Measurements from ENCODE around the gene ZNF574.

- TF ChIP-seq, protein P1, sequence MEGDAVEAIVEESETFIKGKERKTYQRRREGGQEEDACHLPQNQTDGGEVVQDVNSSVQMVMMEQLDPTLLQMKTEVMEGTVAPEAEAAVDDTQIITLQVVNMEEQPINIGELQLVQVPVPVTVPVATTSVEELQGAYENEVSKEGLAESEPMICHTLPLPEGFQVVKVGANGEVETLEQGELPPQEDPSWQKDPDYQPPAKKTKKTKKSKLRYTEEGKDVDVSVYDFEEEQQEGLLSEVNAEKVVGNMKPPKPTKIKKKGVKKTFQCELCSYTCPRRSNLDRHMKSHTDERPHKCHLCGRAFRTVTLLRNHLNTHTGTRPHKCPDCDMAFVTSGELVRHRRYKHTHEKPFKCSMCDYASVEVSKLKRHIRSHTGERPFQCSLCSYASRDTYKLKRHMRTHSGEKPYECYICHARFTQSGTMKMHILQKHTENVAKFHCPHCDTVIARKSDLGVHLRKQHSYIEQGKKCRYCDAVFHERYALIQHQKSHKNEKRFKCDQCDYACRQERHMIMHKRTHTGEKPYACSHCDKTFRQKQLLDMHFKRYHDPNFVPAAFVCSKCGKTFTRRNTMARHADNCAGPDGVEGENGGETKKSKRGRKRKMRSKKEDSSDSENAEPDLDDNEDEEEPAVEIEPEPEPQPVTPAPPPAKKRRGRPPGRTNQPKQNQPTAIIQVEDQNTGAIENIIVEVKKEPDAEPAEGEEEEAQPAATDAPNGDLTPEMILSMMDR (IDR thresholded peaks at IDR 0.05; ENCODE audit: low read depth, low read length) = no peak
- TF ChIP-seq EZH2phosphoT487 (IDR thresholded peaks at IDR 0.05; ENCODE audit: low read depth) = no peak
Measured at GRCh38 chr19:42109896-42110295, 33.9 kb downstream of the ZNF574 start.
